ENCODE data around the gene MICAL2.

The MICAL2 gene

DNA sequence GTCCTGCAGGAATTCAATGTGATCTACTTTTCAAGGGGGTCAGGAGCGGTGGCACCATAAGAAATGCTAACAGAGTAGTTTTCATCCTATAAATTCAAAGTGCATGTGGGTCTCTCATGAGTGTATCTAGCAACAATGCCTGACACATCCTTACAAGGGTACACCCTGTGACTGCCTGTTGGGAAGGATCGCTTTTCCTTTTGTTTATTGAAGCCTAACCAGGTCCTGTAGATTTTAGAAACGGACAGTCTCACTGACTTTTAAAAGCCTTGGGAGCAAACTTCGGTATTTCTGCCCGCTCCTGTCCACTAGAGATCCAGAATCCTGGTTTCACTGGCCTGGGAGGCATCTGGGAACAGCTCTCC, 102.4 kb downstream of the MICAL2 start:
- TF ChIP-seq, protein P1, sequence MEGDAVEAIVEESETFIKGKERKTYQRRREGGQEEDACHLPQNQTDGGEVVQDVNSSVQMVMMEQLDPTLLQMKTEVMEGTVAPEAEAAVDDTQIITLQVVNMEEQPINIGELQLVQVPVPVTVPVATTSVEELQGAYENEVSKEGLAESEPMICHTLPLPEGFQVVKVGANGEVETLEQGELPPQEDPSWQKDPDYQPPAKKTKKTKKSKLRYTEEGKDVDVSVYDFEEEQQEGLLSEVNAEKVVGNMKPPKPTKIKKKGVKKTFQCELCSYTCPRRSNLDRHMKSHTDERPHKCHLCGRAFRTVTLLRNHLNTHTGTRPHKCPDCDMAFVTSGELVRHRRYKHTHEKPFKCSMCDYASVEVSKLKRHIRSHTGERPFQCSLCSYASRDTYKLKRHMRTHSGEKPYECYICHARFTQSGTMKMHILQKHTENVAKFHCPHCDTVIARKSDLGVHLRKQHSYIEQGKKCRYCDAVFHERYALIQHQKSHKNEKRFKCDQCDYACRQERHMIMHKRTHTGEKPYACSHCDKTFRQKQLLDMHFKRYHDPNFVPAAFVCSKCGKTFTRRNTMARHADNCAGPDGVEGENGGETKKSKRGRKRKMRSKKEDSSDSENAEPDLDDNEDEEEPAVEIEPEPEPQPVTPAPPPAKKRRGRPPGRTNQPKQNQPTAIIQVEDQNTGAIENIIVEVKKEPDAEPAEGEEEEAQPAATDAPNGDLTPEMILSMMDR (IDR thresholded peaks at IDR 0.05; ENCODE audit: borderline replicate concordance, insufficient read depth, low read depth, low read length), result no peak
- no peak overlapping the region for H3K4me3 ChIP-seq (ENCODE audit: low read depth, low read length)

DNA sequence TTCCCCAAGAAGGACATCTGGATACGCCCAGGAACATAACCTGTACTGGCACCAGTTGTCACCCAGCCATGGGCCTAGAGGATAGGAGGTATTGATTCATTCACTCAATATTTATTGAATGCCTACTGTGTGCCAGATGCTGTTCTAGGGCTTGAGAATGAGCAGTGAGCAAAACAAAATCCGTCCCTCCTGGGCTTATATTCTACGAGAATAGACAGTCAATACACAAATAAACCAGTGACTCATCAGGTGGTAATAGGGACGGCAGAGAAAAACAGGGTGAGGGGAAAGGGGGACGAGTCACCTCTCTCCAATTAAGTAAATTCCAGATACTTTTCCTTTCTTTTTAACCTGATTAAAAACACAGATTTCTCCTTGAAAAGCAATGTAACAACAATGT, 103.5 kb downstream of the MICAL2 start:
- H3K4me3 ChIP-seq (ENCODE audit: low read depth, low read length), result no peak overlapping the region
- TF ChIP-seq, protein P1 (IDR thresholded peaks at IDR 0.05; ENCODE audit: borderline replicate concordance, insufficient read depth, low read depth, low read length), result no peak

DNA sequence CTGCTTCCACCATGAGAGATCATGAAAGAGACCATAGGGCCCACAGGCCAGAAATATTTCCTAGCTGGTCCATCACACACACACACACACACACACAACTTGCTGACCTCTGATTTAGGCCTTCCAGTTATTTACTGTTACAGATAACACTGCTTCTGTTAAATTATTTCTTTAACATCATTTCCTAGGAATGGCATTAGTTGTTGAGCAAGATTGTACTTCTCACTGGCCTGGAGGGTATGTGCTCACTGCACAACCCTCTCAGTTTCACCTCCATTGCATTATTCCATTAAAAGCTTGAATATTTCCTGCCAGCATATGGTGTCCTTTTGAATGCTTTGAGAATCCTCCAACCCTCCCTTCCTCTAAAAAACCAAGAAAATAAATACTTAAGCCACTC, 104.4 kb downstream of the MICAL2 start:
- TF ChIP-seq, protein P1 (IDR thresholded peaks at IDR 0.05; ENCODE audit: borderline replicate concordance, insufficient read depth, low read depth, low read length), result no peak
- H3K4me3 ChIP-seq (ENCODE audit: low read depth, low read length), result no peak overlapping the region

DNA sequence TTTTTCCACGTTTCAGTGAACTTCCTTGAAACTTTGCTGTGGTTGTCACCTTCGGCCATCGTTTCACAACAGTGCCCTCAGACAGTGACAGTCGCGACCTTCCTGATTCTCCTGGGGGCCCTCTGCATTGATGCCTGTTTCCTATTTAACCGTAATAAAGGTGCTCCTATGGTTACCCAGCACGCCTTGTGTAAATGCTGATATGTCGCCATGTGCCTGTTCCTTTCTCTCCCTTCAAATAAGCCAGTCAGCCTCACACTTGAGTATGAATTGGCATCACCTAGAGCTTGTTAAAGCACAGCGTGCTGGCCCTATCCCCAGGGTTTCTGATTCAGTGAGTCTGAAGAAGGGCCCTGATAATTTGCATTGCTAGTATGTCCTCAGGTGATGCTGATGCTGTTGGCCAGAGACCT, 104.8 kb downstream of the MICAL2 start:
- no peak overlapping the region for H3K4me3 ChIP-seq (ENCODE audit: low read depth, low read length)
- TF ChIP-seq, protein P1 (IDR thresholded peaks at IDR 0.05; ENCODE audit: borderline replicate concordance, insufficient read depth, low read depth, low read length), result no peak

DNA sequence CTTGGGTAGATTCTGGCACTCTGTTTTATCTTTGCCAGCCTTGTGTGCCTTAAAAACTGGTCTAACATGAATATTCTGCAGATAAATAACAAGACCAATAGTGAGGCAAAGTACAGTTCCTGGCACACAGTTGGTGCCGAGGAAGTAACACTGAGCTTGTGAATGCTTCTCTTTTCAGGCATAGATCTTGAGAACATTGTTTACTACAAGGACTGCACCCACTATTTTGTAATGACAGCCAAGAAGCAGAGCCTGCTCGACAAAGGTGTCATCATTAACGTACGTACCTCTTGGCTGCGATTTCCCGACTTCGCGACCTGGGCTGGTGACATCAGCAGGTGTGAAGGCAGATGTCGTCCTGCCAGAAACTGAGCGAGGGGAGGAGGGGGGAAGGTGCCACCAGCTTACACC, 105.7 kb downstream of the MICAL2 start:
- H3K4me3 ChIP-seq (ENCODE audit: low read depth, low read length), result no peak overlapping the region
- TF ChIP-seq, protein P1 (IDR thresholded peaks at IDR 0.05; ENCODE audit: borderline replicate concordance, insufficient read depth, low read depth, low read length), result no peak

DNA sequence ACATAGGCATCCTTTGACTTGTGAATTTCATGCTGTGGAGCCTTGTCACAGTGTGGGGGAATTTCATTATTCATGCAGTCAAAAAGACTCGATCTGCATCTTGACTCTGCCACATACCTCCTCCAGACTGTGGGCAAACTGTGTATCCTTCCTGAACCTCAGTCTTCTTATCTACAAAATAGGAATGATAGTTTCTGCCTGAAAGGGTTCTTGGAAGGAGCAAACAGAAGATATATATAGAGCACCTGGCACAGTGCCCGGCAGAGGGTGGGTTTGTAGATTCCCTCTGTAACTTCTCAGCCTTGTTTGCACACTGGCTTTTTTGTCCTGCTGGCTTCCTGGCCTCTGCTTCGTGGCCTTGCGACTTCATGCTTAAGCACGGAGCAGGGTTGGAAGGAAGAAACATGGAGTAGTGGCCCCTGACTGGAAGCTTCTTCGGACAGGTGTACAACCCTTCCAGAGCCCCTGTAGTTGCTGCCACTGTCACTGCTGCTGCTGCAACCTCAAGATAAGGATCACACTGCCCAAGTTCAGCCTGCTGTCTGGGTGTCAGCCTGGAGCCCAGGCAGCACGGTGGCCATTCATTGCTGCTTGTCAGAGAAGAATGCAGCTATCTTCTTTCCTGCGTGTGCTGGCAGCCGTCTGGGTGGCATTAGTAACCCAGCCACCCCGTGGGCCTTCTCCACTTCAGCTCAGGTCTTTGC, 106.4 kb downstream of the MICAL2 start:
- TF ChIP-seq, protein P1 (IDR thresholded peaks at IDR 0.05; ENCODE audit: borderline replicate concordance, insufficient read depth, low read depth, low read length), result no peak
- no peak overlapping the region for H3K4me3 ChIP-seq (ENCODE audit: low read depth, low read length)

DNA sequence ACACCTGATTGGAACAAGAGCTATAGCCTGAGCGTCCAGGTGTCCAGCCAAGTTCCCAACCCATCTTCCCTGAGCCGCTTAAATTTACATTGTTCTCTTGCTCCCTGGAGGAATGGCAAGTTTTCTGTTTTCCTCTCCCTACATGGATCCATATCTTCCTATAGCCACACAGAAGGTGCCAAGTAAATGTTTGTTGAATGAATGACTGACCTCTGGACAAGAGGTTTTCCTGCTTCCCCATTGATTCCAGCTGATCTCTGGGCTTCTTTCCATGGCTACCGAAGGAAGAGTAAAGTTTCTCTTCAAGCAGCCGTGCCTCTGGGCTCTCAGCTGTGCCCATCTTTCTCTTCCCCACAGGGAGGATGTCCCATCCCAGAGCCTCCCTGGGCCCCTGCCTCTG, 107.5 kb downstream of the MICAL2 start:
- no peak overlapping the region for H3K4me3 ChIP-seq (ENCODE audit: low read depth, low read length)
- TF ChIP-seq, protein P1 (IDR thresholded peaks at IDR 0.05; ENCODE audit: borderline replicate concordance, insufficient read depth, low read depth, low read length), result no peak

Measured in GM12875 (cell line).